Hematopoietic multipotent progenitor cell treated with erythropoietin and hydrocortisone succinate and interleukin-3 and kit ligand, for 6 days (in vitro differentiated cells): ENCODE results near the gene CYTH1.

Source experiments
- DNase-seq: peaks from one replicate; pipeline ENCODE4 v3.0.0-alpha.2; 2015

CYTH1 gene

DNA sequence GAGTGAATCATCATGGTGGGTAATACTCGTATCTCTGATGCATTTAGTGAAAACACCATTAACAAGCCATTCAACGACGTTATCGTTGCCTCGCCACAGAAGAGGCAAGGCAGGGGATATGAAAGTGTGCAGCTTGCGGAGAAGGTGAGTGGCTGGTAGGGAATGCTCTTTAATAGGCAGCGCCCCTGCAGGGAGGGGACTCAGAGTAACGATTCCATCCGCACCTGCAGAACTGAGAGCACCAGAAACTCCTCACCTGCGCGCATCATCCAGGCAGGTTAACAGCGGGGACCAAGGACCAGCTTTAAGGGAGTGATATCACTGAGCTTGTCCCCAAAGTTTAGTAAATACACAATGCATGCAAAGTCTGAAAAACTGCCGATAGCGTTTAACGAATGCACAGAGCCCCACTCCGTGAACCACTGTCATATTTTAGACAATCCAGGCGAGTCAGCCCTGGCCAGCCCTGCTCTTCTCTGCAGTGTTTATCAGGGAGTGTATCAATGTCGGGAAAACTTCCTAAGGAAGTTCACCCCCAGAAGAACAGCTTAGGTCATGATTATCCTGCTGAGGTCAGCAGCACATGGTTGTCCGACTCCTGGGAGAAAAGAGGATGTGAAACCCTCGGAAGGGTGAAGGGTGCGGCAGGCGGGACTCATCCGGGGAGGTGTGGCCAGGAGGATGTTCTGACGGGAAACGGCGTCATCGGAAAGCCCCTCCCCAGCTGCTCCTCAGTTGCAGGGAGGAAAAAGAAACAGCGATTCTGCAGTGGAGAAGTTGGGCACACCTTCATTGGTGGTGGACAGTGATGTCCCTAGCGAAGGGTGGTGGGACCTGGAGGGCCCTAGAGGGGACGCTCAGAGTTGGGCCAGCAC, 136.4 kb downstream of the CYTH1 start:
- no peak for DNase-seq

DNA sequence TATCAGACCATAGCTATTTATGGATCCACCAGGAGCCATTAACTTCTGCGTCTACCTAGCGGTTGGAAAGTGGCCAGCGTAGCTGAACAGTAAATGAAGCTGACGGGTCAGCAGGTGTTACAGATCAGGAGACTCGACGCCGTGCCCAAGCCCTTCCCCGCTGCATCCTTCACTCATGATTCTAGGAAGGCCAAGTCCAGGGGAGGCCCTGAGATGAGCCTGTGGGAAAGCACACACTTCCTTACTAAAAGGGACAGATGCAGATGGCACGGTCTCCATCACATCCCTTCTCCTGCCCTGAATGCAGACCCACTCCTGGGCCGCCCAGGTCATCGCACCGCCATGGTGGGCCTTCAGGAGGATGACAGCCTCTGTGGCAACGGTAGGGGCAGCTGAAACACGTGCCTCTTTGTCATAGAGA, 137.1 kb downstream of the CYTH1 start:
- no peak for DNase-seq

DNA sequence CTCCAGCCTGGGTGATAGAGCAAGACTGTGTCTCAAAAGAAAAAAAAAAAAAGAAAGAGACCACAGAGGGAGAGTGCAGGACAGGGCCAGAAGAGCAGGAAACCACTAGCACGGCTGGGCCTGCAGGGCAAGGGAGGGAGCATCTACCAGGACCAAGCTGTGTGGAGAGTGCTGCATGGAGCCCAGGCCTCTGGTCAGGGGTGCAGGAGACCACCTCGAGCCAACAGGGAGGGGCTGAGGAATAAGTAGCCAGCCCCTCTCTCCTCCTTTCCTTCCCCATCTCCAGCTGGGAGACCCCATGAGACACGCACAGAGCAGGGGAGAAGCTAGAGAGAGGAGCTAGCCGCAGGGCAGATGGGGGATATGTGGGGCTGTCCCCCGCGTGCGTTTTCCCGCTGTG, 137.8 kb downstream of the CYTH1 start:
- DNase-seq: no peak

DNA sequence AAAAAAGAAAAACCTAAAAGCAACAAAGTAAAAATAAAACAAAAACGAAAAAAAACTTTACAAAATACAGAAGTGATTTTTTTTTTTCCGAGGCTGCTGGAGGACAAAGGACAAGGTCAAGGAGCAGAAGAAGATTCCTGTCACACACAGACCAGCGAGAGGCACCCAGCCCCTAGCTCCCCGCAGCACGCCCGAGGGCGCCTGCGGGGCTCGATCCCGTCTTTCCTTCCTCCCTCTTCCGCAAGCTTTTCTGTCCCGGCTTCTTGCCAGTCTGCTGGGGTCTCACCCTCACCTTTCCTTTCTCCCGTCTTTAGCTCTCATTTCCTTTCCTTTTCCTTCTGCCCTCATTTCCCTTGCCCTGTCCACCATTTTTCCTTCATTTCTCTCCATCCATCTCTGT, 138.7 kb downstream of the CYTH1 start:
- DNase-seq: no peak

DNA sequence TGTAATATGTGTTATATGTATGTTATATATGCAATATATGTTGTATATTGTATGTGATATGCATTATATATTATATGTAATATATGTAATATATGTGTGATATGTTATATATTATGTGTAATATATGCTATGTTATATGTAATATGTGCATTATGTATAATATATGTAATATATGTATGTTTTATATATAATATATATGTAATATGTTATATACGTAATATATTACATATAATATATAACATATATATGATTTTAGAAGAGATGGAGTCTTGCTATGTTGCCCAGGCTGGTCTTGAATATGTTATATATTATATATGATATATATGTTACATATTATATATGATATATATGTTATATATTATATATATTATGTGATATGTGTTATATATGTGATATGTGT, 139.4 kb downstream of the CYTH1 start:
- no peak for DNase-seq

DNA sequence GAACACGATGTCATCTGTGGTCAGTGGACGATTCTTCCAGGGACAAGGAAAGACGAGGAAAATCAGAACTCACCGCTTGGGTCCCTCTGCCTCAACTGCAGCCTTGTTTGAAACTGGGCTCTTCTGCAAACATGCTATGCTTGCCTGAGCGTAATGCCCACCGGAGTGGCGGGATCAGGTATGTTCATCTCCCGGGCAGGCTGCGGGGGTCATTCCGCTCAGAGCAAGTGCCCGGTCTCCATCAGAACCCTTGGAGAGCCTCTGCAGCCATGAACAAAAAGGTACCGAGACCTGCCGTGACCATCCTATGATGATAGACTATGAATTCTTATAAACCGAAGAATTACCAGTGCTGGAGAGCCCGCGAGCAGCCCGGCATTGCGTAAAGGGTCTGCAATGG, 140.4 kb downstream of the CYTH1 start:
- DNase-seq: no peak

DNA sequence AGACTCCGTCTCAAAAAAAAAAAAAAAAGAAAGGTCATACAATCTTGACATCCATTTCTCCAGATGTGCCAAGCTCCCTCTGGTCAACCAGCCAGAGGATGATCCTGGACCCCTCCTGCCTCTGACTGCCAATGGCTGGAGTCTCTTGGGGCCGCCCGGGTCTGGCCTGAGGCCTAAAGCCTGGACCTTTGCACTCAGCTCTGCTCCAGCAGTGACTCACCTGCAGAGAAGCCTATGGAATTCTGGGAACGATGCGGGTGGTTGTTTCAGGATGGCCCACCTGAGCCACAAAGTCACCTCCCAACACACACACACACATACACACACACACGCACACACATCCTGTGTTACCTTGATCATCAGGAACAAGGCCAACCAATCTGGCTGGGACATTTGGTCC, 140.8 kb downstream of the CYTH1 start:
- DNase-seq: no peak

DNA sequence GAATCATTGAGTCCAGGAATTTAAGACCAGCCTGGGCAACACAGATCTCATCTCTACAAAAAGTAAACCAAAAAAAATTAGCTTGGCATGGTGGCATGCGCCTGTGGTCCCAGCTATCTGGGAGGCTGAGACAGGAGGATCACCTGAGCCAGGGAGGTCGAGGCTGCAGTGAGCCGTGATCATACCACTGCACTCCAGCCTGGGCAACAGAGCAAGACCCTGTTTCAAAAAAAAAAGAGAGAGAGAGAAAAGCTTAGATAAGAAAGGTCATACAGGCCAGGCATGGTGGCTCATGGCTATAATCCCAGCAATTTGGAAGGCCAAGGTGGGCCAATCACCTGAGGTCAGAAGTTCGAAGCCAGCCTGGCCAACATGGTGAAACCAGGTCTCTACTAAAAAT, 141.4 kb downstream of the CYTH1 start:
- no peak for DNase-seq

DNA sequence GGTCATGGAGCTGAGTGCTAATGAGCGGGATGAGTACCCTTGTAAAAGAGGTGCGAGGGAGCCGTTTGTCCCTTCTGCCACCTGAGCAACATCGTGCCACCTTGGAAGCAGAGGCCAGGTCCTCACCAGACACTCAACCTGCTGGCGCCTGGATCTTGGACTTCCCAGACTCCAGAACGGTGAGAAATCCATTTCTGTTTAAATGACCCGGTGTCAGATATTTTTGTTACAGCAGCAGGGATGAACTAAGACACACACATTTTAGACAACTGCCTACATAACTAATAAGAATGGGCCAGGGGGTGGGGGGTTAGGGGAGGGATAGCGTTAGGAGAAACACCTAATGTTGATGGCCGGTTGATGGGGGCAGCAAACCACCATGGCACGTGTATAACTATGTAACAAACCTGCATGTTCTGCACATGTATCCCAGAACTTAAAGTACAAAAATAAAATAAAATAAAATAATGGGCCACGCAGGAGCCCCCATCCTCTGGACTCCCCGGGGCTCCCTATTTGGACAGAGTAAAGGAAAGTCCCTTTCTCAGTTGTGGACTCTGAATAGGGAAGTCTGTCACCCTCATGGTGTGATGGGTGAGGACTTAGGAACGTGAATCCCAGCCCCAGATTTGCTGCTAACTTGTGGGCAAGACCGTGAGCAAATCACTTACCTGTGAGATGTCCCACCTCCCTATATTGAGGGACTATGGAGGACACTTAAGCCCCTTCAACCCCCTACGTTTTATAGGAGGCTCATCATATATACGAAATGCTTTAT, 144.2 kb downstream of the CYTH1 start:
- DNase-seq: no peak

DNA sequence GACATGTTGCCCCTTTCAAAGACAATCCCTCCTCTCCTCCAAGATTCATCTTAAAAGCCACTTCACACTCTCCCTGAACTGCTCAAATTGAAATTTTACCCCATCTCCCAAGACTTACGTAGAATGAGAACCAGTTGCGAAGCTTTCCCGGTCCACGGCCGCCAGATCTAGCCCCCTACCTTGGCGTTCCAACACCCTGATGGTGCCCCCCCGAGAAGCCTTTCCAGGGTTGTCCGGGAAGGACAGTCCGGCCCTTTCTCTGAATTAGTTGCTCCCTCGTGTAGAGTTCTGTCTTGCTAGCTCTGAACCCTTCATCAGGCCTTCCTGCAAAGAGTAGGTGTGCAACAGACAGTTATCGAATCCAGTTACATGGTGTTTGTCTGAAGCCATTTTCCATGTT, 144.9 kb downstream of the CYTH1 start:
- DNase-seq: no peak

DNA sequence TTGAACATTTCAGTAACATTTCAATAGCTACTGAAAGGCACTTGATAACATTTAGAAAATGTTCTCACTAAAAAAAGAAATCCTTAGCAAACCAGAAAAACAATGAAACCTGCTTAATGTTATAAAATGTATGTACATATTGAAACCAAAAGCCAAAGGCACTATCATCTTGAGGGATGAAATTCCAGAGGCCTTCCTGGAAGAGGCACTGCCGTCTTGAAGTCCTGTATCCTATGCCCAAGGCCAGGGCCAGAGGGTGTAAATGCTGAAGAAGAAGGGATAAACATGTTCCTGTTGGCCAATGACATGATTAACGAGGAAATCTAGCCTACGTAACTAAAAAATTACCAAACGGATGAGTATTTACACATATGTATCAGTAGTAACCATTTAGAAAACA, 147.9 kb downstream of the CYTH1 start:
- no peak for DNase-seq

DNA sequence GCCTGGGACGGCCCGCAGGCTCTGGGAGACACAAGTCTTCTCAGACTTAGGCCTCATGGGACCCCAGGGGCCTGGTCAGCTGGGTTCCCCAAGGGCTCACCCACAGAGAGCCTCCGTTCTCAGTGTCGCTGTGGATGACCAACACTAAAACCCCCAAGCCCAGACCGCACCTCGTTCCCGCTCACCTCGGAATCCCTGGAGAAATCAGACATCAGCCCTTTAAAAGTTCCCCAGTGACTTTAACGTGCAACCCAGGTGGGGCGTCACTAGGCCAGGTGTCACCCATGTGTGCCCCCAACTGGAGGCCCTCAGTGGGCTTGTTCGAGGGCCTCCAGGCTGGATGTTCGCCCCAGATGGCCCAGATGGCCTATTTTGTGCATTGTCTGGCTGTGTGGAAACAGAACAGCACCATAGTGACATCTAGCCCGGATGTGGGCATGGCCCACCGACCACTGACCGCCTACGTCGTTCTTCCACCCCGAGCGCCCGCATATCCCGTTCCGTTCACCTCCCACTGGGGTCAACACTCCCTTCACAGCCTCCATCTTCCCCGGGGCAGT, 152.6 kb downstream of the CYTH1 start:
- DNase-seq: no peak

DNA sequence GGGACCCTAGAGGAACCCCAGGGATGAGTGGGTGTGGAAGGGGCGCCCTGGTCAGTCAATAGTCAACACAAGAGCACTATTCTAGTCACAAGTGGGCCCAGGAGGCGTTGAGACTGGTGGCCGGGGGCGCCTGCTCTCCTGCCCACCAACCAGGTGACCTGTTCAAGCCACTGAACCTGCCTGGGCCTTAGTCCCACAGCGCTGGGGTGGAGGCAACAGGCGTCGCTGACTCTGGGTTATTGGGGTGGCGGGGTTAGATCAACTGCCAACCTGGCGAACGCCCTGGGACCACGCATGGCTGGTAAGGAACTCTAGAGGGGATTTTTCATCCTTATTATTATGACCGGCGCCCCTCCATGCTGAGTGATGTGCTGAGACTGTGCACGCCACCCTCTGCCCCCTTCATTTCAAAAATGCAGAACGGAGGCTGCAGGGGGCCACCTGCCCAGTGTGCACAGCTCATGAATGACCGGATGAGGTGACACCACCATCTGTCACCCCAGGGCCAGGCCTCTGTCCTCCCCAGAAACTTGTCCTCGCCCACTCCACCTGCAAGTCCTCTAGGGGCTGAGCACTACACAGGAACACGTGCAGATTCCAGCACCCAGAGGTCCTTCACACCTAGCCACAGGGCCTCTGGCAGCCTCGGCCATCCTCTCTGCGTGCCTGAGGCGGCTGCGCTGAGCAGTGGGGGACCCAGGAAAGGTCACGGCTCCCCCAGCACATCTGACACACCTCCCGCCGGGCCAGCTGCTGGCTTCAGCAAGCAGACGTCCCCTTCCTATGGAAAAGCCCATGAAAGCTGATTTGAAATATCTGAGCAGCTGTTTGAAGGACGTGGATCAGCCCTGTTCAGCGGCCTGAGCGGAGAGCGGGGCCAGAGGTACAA, 153.3 kb downstream of the CYTH1 start:
- no peak for DNase-seq

DNA sequence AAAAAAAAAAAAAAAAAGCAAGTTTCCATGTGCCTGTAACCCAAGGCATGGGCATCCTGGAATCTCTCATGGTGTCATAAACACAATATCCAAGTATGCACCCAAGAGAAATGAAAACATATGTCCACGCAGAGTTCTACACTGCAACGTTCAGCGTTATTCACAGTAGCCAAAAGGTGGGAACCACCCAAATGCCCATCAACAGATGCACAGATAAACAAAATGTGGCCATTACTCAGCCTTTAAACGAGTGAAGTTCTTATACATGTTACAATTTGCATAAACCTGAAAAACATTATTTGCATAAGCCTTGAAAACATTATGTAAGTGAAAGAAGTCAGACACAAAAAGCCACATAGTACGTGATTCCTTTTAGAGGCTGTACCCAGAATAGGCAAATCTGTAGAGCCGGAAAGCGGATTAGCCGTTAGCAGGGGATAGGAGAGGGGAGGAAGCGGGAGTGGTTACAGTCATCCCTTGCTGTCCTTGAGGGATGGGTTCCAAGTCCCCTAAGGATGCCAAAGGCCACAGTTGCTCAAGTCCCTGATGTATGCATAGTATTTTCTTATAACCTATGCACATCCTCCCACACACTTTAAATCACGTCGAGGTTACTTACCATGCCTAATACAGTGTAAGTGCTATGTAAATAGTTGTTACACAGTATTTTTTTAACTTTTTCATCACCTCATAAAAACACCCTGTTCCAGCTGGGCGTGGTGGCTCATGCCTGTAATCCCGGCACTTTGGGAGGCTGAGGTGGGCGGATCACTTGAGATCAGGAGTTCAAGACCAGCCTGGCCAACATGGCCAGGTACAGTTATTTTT, 157.5 kb downstream of the CYTH1 start:
- no peak for DNase-seq
